ENCODE data around the gene SCTR.
A peak's percentile ranks its signal among the peaks of the same experiment; 100 is the strongest.

SCTR gene

GRCh38 chr2:119522671-119523070 is 1.6 kb downstream of the SCTR start:
- no peak for DNase-seq

- no peak for DNase-seq
These were observed 2.7 kb downstream of the SCTR start for GRCh38 chr2:119521433-119522050.

GRCh38 chr2:119520696-119521432 is 3.4 kb downstream of the SCTR start:
- no peak for DNase-seq

GRCh38 chr2:119519057-119519408 is 5.2 kb downstream of the SCTR start:
- DNase-seq, result no peak

GRCh38 chr2:119518401-119519056 is 5.8 kb downstream of the SCTR start:
- DNase-seq, result no peak

- peak in 2 of 5 donors; percentile 10 to 18 for DNase-seq
These were observed 6.8 kb downstream of the SCTR start for GRCh38 chr2:119517433-119517832.

- no peak for DNase-seq
These were observed 8.2 kb downstream of the SCTR start for GRCh38 chr2:119516121-119516520.

GRCh38 chr2:119513832-119514231 is 10.5 kb downstream of the SCTR start:
- DNase-seq, result no peak

- no peak for DNase-seq
These were observed 11.3 kb downstream of the SCTR start for GRCh38 chr2:119512946-119513345.

- no peak for DNase-seq
These were observed 12.3 kb downstream of the SCTR start for GRCh38 chr2:119511989-119512388.

GRCh38 chr2:119508756-119509155 is 15.5 kb downstream of the SCTR start:
- no peak for DNase-seq

- no peak for DNase-seq
These were observed 27.6 kb downstream of the SCTR start for GRCh38 chr2:119496682-119497081.

- no peak for DNase-seq
These were observed 28.3 kb downstream of the SCTR start for GRCh38 chr2:119495948-119496347.

GRCh38 chr2:119494163-119494790 is 30.0 kb downstream of the SCTR start:
- no peak for DNase-seq

GRCh38 chr2:119491776-119492525 is 32.3 kb downstream of the SCTR start:
- no peak for DNase-seq

GRCh38 chr2:119490653-119491195 is 33.6 kb downstream of the SCTR start:
- no peak for DNase-seq

- no peak for DNase-seq
These were observed 34.2 kb downstream of the SCTR start for GRCh38 chr2:119490106-119490505.

GRCh38 chr2:119489232-119489952 is 34.9 kb downstream of the SCTR start:
- no peak for DNase-seq

- DNase-seq, result no peak
These were observed 35.8 kb downstream of the SCTR start for GRCh38 chr2:119488245-119489214.

- no peak for DNase-seq
These were observed 36.6 kb downstream of the SCTR start for GRCh38 chr2:119487434-119488244.
